PC-3 (cell line): ENCODE measurements around the gene YJU2. TPM values are rescaled to one million over a fixed set of nuclear protein-coding genes. Genes with fewer than 3 reads are reported as not detected.
"Not testable (repeated sequence)": the region's sequence is repeated elsewhere in the genome, so short reads cannot be mapped to it uniquely, and the experiment has no call there.

Experiments
- ATAC-seq: fragments of 200-7000 bp; cut with Tn5 transposase; 2 replicates; pipeline ENCODE4 v1.9.1; 2020; ENCODE audit warnings: mild to moderate bottlenecking, moderate library complexity
- BruUV-seq: library from RNA; stranded (reverse); fragments of 400-500 nt; replicated peaks from 2 replicates; lab custom pipeline; 2021; lab: Mats Ljungman, UMichigan
- CTCF ChIA-PET: fragments of 300-600 bp; sonication (Branson Sonifier 250); formaldehyde crosslinking; loops from one replicate; lab custom pipeline; 2022; ENCODE audit warnings: antibody characterized with exemption; lab: Charles Lee
- POLR2A ChIA-PET: fragments of 300-600 bp; sonication (Branson Sonifier 250); formaldehyde crosslinking; loops from one replicate; lab custom pipeline; 2022; ENCODE audit warnings: antibody characterized with exemption; ENCODE audit not compliant: unreplicated experiment; lab: Charles Lee
- DNase-seq: peaks from one replicate; pipeline ENCODE4 v3.0.0-alpha.2; 2015
- H2AFZ ChIP-seq: fragments of 300-600 bp; sonication (generic); 2 replicates; pipeline ENCODE4 v1.6.0; 2016; ENCODE audit warnings: antibody characterized with exemption, low read length
- H3F3A ChIP-seq: fragments of 300-600 bp; sonication (generic); one replicate; pipeline ENCODE4 v1.6.0; 2017; ENCODE audit warnings: antibody characterized with exemption, low read length, control low read depth, mild to moderate bottlenecking; ENCODE audit not compliant: unreplicated experiment
- H3K27ac ChIP-seq: fragments of 300-600 bp; sonication (generic); 2 replicates; pipeline ENCODE4 v1.5.1; 2016; ENCODE audit warnings: mild to moderate bottlenecking, low read length
- H3K27me3 ChIP-seq: fragments of 300-600 bp; sonication (generic); 2 replicates; pipeline ENCODE4 v1.6.1; 2016; ENCODE audit warnings: low read length, mixed read lengths
- H3K36me3 ChIP-seq: fragments of 300-600 bp; sonication (generic); 2 replicates; pipeline ENCODE4 v1.6.1; 2016; ENCODE audit warnings: low read depth, mixed run types, low read length, mixed read lengths
- H3K4me1 ChIP-seq: fragments of 300-600 bp; sonication (generic); 2 replicates; pipeline ENCODE4 v1.5.1; 2016; ENCODE audit warnings: low read length; ENCODE audit not compliant: insufficient read depth
- H3K4me2 ChIP-seq: fragments of 300-600 bp; sonication (generic); 2 replicates; pipeline ENCODE4 v1.6.0; 2016; ENCODE audit warnings: low read length
- H3K4me3 ChIP-seq: fragments of 300-600 bp; sonication (generic); 2 replicates; pipeline ENCODE4 v1.5.1; 2016; ENCODE audit warnings: mild to moderate bottlenecking, low read length, mixed read lengths
- H3K79me2 ChIP-seq: fragments of 300-600 bp; sonication (generic); 2 replicates; pipeline ENCODE4 v1.6.1; 2017; ENCODE audit warnings: low read length, mixed read lengths
- H3K9ac ChIP-seq: fragments of 300-600 bp; sonication (generic); 2 replicates; pipeline ENCODE4 v1.6.0; 2016; ENCODE audit warnings: mild to moderate bottlenecking, low read length
- H3K9me2 ChIP-seq: fragments of 300-600 bp; sonication (generic); replicated peaks from 2 replicates; pipeline ENCODE4 v1.6.1; 2016; ENCODE audit warnings: mixed run types, low read length, mixed read lengths
- H3K9me3 ChIP-seq: fragments of 300-600 bp; sonication (generic); 2 replicates; pipeline ENCODE4 v1.6.1; 2016; ENCODE audit warnings: low read length, mixed read lengths
- H4K20me1 ChIP-seq: fragments of 300-600 bp; sonication (generic); 2 replicates; pipeline ENCODE4 v1.6.1; 2016; ENCODE audit warnings: low read length, mixed read lengths
- CTCF ChIP-seq: fragments of 300-600 bp; sonication (generic); conservative IDR thresholded peaks from 2 replicates; pipeline ENCODE4 v1.5.1; 2017; ENCODE audit warnings: antibody characterized with exemption, low read depth, mild to moderate bottlenecking, low read length
- EZH2 ChIP-seq: fragments of 300-600 bp; sonication (generic); IDR thresholded peaks from one replicate; pipeline ENCODE4 v1.6.1; 2017; ENCODE audit warnings: antibody characterized with exemption, mild to moderate bottlenecking, low read length; ENCODE audit not compliant: unreplicated experiment
- EZH2phosphoT487 ChIP-seq: fragments of 300-600 bp; sonication (generic); IDR thresholded peaks from 2 replicates; pipeline ENCODE4 v1.6.1; 2018; ENCODE audit warnings: mild to moderate bottlenecking, antibody characterized with exemption, low read length, borderline replicate concordance
- intact Hi-C: fragments of 100-400 bp; cut with micrococcal nuclease; formaldehyde crosslinking; loops from 2 replicates; pipeline ENCODE4 v1.9.0; 2023
- total RNA-seq: library from RNA; depleted of rRNA; stranded (reverse); fragments of >200 nt; gene quantifications from 2 replicates; pipeline ENCODE4 v1.2.3, GENCODE V29; 2014

YJU2 gene
- total RNA-seq, 1 experiment from 2014 or later, result 33.1 TPM

- Histone ChIP-seq H3K4me1 (no peaks in the 10 kb centered on the region), H3K79me2 (no peaks in the 10 kb centered on the region), H3K4me2 (no peak overlapping the region), H3K9me3 (no peaks in the 10 kb centered on the region), H3K4me3 (no peak overlapping the region), H4K20me1 (no peaks in the 10 kb centered on the region), H3K9me2 (no peaks in the 10 kb centered on the region), H3F3A (no peaks in the 10 kb centered on the region), H2AFZ (no peak overlapping the region), H3K36me3 (no peaks in the 10 kb centered on the region), H3K27ac (no peak overlapping the region), H3K27me3 (no peaks in the 10 kb centered on the region), H3K9ac (no peak overlapping the region)
- no TSS peak for BruUV-seq
- DNase-seq, result no peak
- CTCF ChIA-PET, result no interaction called here
- TF ChIP-seq EZH2phosphoT487, result no peak
- TF ChIP-seq EZH2, result no peak
- TF ChIP-seq CTCF, result no peak
- intact Hi-C loops, result no loop called here
- POLR2A ChIA-PET, result no interaction called here
- ATAC-seq, result no peak
Observed at GRCh38 chr19:4238831-4239230, 8.0 kb upstream of the YJU2 start.

DNA sequence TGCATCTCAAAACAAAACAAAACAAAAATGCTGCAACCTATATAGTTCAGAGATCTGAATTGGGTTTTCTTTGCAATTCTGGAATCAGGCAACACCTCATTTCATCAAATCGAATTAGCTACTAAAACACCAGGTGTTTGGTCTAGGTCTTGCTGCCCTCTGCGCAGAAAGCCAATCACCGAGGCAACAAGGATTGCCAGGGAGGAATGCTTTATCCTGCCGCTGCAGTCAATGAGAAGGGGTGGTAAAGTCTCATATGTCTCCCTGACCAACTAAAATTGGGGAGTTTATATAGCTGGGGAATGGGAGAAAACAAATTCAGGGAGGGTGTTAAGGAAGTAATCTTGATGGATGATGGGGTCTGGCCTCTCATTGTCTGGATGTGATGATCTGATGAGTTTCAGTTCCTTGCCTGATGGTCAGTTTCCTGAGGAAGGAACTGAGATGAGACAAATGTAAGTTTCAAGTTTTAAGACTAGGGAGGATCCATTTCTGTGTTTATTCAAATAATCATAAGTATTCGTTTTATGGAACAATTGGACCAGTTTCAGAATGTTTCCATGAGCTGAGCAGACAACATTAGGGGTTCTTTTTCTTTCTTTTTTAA, 5.0 kb upstream of the YJU2 start:
- no peaks in the 10 kb centered on the region for H3K27me3 ChIP-seq
- no peak overlapping the region for H3K27ac ChIP-seq
- H3F3A ChIP-seq, result no peaks in the 10 kb centered on the region
- no peak for TF ChIP-seq EZH2phosphoT487
- no peak for TF ChIP-seq EZH2
- no peak for TF ChIP-seq CTCF
- H3K4me3 ChIP-seq, result no peak overlapping the region
- no TSS peak for BruUV-seq
- H3K4me2 ChIP-seq, result no peak overlapping the region
- H3K79me2 ChIP-seq, result no peaks in the 10 kb centered on the region
- no peak for DNase-seq
- ATAC-seq, result no peak
- CTCF ChIA-PET, result no interaction called here
- intact Hi-C loops, result loop anchor here (10.0 kb wide), 1 partner anchor 103 kb away; the partner anchor contains the start of gene MPND
- no peaks in the 10 kb centered on the region for H3K36me3 ChIP-seq
- H4K20me1 ChIP-seq, result no peaks in the 10 kb centered on the region
- POLR2A ChIA-PET, result no interaction called here
- H2AFZ ChIP-seq, result no peak overlapping the region
- H3K9me2 ChIP-seq, result no peaks in the 10 kb centered on the region
- H3K9ac ChIP-seq, result no peak overlapping the region
- H3K9me3 ChIP-seq, result no peaks in the 10 kb centered on the region
- no peaks in the 10 kb centered on the region for H3K4me1 ChIP-seq

DNA sequence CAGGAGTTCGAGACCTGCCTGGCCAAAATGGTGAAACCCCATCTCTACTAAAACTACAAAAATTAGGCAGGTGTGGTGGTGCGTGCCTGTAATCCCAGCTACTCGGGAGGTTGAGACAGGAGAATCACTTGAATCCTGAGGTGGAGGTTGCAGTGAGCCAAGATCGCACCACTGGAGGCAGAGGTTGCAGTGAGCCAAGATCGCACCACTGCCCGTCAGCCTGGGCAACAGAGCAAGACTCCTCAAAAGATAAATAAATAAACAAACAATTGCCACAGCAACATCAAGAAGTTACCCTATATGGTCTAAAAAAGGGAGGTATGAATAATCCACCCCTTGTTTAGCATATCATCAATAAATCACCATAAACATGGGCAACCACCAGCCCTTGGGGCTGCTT, 942 bp upstream of the YJU2 start:
- H2AFZ ChIP-seq, result peak overlapping the region; percentile 94
- intact Hi-C loops, result loop anchor here (2.0 to 10.0 kb wide), 2 partner anchors 99 to 211 kb away; partner anchors contain the start of genes MPND and UBXN6

More for the DNA sequence above, 942 bp upstream of the YJU2 start:
- H3K36me3 ChIP-seq, H3K9me3 ChIP-seq, H3K4me1 ChIP-seq, H3K27ac ChIP-seq, DNase-seq, BruUV-seq, POLR2A ChIA-PET, H3K4me3 ChIP-seq, H3K9me2 ChIP-seq, H4K20me1 ChIP-seq, H3K9ac ChIP-seq, ATAC-seq, H3K79me2 ChIP-seq, CTCF ChIA-PET, H3K27me3 ChIP-seq, H3F3A ChIP-seq: not testable (repeated sequence)
- peak overlapping the region; percentile 86; the same call in 1 of the 2 replicates for H3K4me2 ChIP-seq
